Heart left ventricle (tissue), 16 donors: ENCODE results near the gene KRTAP20-4. TPM values are rescaled to one million over a fixed set of nuclear protein-coding genes. Genes with fewer than 3 reads are reported as not detected.

ENCODE experiments used
- ATAC-seq, 4 donors: fragments of 200-7000 bp; cut with Tn5 transposase; one replicate each; pipeline ENCODE4 v1.9.1; 2020 to 2022; ENCODE audit warnings: moderate library complexity in 4 of 4, mild to moderate bottlenecking in 3 of 4, moderate number of reproducible peaks in 1 of 4
- DNase-seq, 5 donors: peaks; one replicate each; pipeline ENCODE4 v3.0.0-alpha.2; 2020
- H3K27ac ChIP-seq, 12 donors: fragments of 200-600 bp; sonication (generic) in 4 of 12; one replicate each; pipeline versions ENCODE4 v1.5.0 to v1.8.0; 2016 to 2022; ENCODE audit warnings: mild to moderate bottlenecking in 2 of 12
- H3K27me3 ChIP-seq, 9 donors: fragments of 200-600 bp; sonication (generic) in 2 of 9; one replicate each; pipeline versions ENCODE4 v1.5.1 to v1.8.0; 2016 to 2022; ENCODE audit warnings: mild to moderate bottlenecking in 3 of 9
- H3K36me3 ChIP-seq, 9 donors: fragments of 200-600 bp; sonication (generic) in 2 of 9; one replicate each; pipeline versions ENCODE4 v1.5.0 to v1.8.0; 2018 to 2022; ENCODE audit warnings: mild to moderate bottlenecking in 2 of 9
- H3K4me1 ChIP-seq, 12 donors: fragments of 200-600 bp; sonication (generic) in 4 of 12; one replicate each; pipeline versions ENCODE4 v1.5.0 to v1.8.0; 2016 to 2022; ENCODE audit warnings: mild to moderate bottlenecking in 3 of 12
- H3K4me3 ChIP-seq, 12 donors: fragments of 200-600 bp; sonication (generic) in 4 of 12; one replicate each; pipeline versions ENCODE4 v1.5.0 to v1.8.0; 2017 to 2022; ENCODE audit warnings: mild to moderate bottlenecking in 9 of 12, moderate library complexity in 4 of 12
- H3K9me3 ChIP-seq, 12 donors: fragments of 200-600 bp; sonication (generic) in 4 of 12; one replicate each; pipeline versions ENCODE4 v1.5.0 to v1.8.0; 2016 to 2022; ENCODE audit warnings: mild to moderate bottlenecking in 1 of 12
- POLR2A ChIP-seq, 2 donors: fragments of 450-650 bp; IDR thresholded peaks; one replicate each; pipeline ENCODE4 v1.6.1; 2017; ENCODE audit warnings: antibody characterized with exemption in 2 of 2, mild to moderate bottlenecking in 2 of 2, moderate library complexity in 2 of 2
- WGBS, 4 donors: extraction: QIAGEN DNeasy Blood & Tissue Kit in 2 of 4; methylation state at CpG; one replicate each; pipeline versions ENCODE4 v1.1.5 to v1.1.7; 2013 to 2018; 5-methylcytosine and 5-hydroxymethylcytosine counted together
- intact Hi-C, 10 donors: fragments of 100-400 bp; cut with DNase I; formaldehyde crosslinking; loops; one replicate each; pipeline versions ENCODE4 v1.11.1 to v1.14.2; 2022
- polyA plus RNA-seq, 2 donors: library from polyadenylated mRNA; stranded (reverse); fragments of 200-250 nt; gene quantifications; one replicate each; pipeline ENCODE4 v1.2.3, GENCODE V29; 2013
- total RNA-seq, 9 donors: library from RNA; depleted of rRNA in 2 of 9; stranded (reverse); fragments of >200 nt in 2 of 9; fragmentation: NEBNext Ultra II Directional in 3 of 9; extraction: Animal tissue kit (Norgen Biotek cat#: 25700) in 3 of 9; gene quantifications; one replicate each; pipeline versions ENCODE4 v1.1.0 to v1.2.4, GENCODE V29; 2016 to 2023
- TF ChIP-seq, protein P1 (sequence below), 12 donors: fragments of 200-600 bp; sonication (generic) in 4 of 12; IDR thresholded peaks; one replicate each; pipeline versions ENCODE4 v1.5.0 to v1.8.0; 2018 to 2022; ENCODE audit warnings: antibody characterized with exemption in 12 of 12, mild to moderate bottlenecking in 5 of 12
- donor health status: ischemic (EF 13 %, LVEDD 7.1; RV severe dilation, severe dysfunction).
- donor health status: healthy with polysubstance abuse.
- donor health status: DM: no; HTN: yes; CAD: no.
- donor health status: DM: no; HTN: no; CAD: no.
- donor health status: ischemic (EF 25% LVEDD 6.9; RV normal size, moderate dysfunction).
- donor health status: ischemic (EF 25% LVEDD 5.7; RV mildly dilated, moderate dysfunction).
- donor health status: healthy.
- donor health status: DM: yes; HTN: yes; CAD: no.
- donor health status: ischemic (EF 35%, LVEDD 5.7; RV mildly dilated, moderate dysfunction).
- donor health status: nonischemic (EF 11% LVEDD 7.7; RV severe dilation, severe dysfunction).
- donor health status: DM: yes; HTN: yes; CAD: no.
- donor health status: PGD.
- donor health status: ischemic (EF 29% LVEDD 5.4; RV normal size, mild dysfunction).
- donor health status: nonischemic (EF 23%, LVEDD 6.1; RV moderate dilation, normal function).

Gene KRTAP20-4
- total and polyA plus RNA-seq, 11 donors = not detected

GRCh38 chr21:30615199-30615598 lies 5.2 kb upstream of the KRTAP20-4 start:
- Histone ChIP-seq H3K4me1 (no peaks in the 10 kb centered on the region), H3K27me3 (no peaks in the 10 kb centered on the region), H3K4me3 (no peak overlapping the region), H3K9me3 (peaks cover 0 to 10% (median 0%) of the 10 kb centered on the region in 12 donors), H3K27ac (no peak overlapping the region), H3K36me3 (no peaks in the 10 kb centered on the region)
- intact Hi-C loops = no loop called here
- ATAC-seq (no peak), DNase-seq (no peak)
- TF ChIP-seq, protein P1, sequence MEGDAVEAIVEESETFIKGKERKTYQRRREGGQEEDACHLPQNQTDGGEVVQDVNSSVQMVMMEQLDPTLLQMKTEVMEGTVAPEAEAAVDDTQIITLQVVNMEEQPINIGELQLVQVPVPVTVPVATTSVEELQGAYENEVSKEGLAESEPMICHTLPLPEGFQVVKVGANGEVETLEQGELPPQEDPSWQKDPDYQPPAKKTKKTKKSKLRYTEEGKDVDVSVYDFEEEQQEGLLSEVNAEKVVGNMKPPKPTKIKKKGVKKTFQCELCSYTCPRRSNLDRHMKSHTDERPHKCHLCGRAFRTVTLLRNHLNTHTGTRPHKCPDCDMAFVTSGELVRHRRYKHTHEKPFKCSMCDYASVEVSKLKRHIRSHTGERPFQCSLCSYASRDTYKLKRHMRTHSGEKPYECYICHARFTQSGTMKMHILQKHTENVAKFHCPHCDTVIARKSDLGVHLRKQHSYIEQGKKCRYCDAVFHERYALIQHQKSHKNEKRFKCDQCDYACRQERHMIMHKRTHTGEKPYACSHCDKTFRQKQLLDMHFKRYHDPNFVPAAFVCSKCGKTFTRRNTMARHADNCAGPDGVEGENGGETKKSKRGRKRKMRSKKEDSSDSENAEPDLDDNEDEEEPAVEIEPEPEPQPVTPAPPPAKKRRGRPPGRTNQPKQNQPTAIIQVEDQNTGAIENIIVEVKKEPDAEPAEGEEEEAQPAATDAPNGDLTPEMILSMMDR (IDR thresholded peaks at IDR 0.05) = no peak
- TF ChIP-seq POLR2A (IDR thresholded peaks at IDR 0.05) = no peak

GRCh38 chr21:30616125-30616524 lies 4.3 kb upstream of the KRTAP20-4 start, which contains the start of gene KRTAP20-1:
Gene KRTAP20-1, plus strand, starts transcription at chr21:30616425. Its CDS starts 30 bp downstream, at chr21:30616455.
- TF ChIP-seq, protein P1 (IDR thresholded peaks at IDR 0.05) = no peak
- no peak for TF ChIP-seq POLR2A (IDR thresholded peaks at IDR 0.05)
- DNase-seq (no peak), ATAC-seq (no peak)
- no peaks in the 10 kb centered on the region for H3K27me3 ChIP-seq
- intact Hi-C loops = no loop called here
- no peak within 1 kb of the TSS for H3K27ac ChIP-seq
- H3K4me3 ChIP-seq = no peak within 1 kb of the TSS
- peaks cover 0 to 5% (median 0%) of the 10 kb centered on the region in 12 donors for H3K9me3 ChIP-seq
- H3K4me1 ChIP-seq = no peaks in the 10 kb centered on the region
- no peaks in the 10 kb centered on the region for H3K36me3 ChIP-seq
- WGBS, 4 donors = 90 to 97% (median 93%) methylated on average over 2 of the region's 2 CpGs

- no peak for TF ChIP-seq POLR2A (IDR thresholded peaks at IDR 0.05)
- TF ChIP-seq, protein P1 (IDR thresholded peaks at IDR 0.05) = no peak
- DNase-seq = no peak
- H3K9me3 ChIP-seq = no peaks in the 10 kb centered on the region
- no peak overlapping the region for H3K4me3 ChIP-seq
- no peak for ATAC-seq
- H3K4me1 ChIP-seq = no peaks in the 10 kb centered on the region
- H3K36me3 ChIP-seq = no peaks in the 10 kb centered on the region
- intact Hi-C loops = no loop called here
- no peaks in the 10 kb centered on the region for H3K27me3 ChIP-seq
- no peak overlapping the region for H3K27ac ChIP-seq
Measured at GRCh38 chr21:30620080-30620479, 347 bp upstream of the KRTAP20-4 start.

DNA sequence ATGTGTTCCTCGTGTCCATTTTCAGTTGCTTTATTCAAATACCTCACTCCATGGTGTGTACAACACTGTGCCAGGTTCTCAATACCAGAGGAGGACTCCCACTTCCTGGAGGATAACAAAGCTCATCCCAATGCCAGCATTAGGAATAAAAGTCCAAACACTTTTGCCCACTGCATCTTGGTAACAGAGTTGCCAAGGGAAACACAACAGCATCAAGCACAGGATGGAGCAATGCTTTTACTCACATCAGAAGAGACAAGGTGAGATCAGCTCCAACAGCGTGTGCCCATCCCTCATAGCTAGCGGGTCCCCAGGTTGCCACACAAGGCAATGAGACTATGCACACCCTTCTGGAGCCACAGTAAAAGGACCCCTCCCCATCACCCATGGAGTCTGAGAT lies 2.9 kb downstream of the KRTAP20-4 start:
- 78 to 88% (median 84%) methylated on average over 3 of the region's 3 CpGs for WGBS, 4 donors
- intact Hi-C loops = no loop called here
- no peaks in the 10 kb centered on the region for H3K36me3 ChIP-seq
- H3K4me1 ChIP-seq = no peaks in the 10 kb centered on the region
- no peak overlapping the region for H3K4me3 ChIP-seq
- no peak overlapping the region for H3K27ac ChIP-seq
- no peak for DNase-seq
- H3K27me3 ChIP-seq = no peaks in the 10 kb centered on the region
- no peak for ATAC-seq
- peaks cover 0 to 3% (median 0%) of the 10 kb centered on the region in 12 donors for H3K9me3 ChIP-seq
- no peak for TF ChIP-seq POLR2A (IDR thresholded peaks at IDR 0.05)
- TF ChIP-seq, protein P1 (IDR thresholded peaks at IDR 0.05) = no peak
